HG02571 (cell line): ENCODE results near the gene SMURF2.
"Not testable (repeated sequence)": the region's sequence is repeated elsewhere in the genome, so short reads cannot be mapped to it uniquely, and the experiment has no call there.

Source experiments
- ATAC-seq: cut with Tn5 transposase; IDR thresholded peaks from one replicate; pipeline ENCODE4 v1.9.1; 2021; ENCODE audit warnings: mild to moderate bottlenecking, moderate library complexity; ENCODE audit not compliant: unreplicated experiment

Gene SMURF2

GRCh38 chr17:64667807-64668721, 6.0 kb upstream of the SMURF2 start:
- ATAC-seq: not testable (repeated sequence)

DNA sequence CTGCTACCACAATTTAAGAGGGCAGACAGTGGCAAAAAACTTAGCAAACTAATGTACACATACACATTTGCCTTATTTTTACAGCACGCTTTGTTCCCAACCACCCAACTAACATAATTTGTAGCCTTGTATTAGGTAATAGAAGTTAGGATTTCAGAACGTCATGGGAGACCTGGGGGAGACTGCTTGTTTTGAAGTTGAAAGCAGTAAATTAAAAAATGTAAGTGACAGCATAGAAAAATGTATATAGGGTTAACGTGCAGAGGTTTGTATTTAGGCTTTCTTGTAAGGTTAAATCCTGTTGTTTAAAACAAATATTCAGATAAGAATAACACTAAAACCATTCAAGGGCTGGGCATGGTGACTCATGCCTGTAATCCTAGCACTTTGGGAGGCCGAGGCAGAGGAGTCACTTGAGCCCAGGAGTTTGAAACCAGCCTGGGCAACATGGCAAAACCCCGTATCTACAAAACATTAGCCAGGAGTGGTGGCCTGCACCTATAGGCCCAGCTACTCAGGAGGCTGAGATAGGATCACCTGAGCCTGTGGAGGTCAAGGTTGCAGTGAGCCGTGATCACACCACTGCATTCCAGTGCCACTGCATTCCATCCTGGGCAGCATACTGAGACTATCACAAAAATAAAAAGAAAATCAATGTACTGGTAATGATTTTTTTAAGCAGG, 2.3 kb upstream of the SMURF2 start:
- ATAC-seq: not testable (repeated sequence)

GRCh38 chr17:64663836-64664235, 1.7 kb upstream of the SMURF2 start:
- not testable (repeated sequence) for ATAC-seq

- ATAC-seq: no peak
These were observed 764 bp upstream of the SMURF2 start for GRCh38 chr17:64662774-64663367.

DNA sequence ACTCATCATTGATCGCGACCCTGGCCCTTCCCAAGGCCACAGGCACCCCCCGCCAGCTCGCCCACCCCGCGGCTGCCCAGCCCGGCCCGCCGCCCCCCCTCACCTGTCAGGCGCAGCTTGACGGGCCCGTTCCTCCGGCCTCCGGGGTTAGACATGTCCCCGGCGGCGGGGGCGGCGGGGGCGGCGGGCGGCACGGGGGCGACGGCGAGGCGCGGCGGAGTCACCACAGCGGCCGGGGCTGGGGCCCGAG, 456 bp downstream of the SMURF2 start:
- peak; percentile 29 for ATAC-seq

GRCh38 chr17:64660978-64661725, 955 bp downstream of the SMURF2 start:
- ATAC-seq: not testable (repeated sequence)

- ATAC-seq: not testable (repeated sequence)
These were observed 1.7 kb downstream of the SMURF2 start for GRCh38 chr17:64660195-64660977.

- no peak for ATAC-seq
These were observed 3.2 kb downstream of the SMURF2 start for GRCh38 chr17:64658931-64659330.

DNA sequence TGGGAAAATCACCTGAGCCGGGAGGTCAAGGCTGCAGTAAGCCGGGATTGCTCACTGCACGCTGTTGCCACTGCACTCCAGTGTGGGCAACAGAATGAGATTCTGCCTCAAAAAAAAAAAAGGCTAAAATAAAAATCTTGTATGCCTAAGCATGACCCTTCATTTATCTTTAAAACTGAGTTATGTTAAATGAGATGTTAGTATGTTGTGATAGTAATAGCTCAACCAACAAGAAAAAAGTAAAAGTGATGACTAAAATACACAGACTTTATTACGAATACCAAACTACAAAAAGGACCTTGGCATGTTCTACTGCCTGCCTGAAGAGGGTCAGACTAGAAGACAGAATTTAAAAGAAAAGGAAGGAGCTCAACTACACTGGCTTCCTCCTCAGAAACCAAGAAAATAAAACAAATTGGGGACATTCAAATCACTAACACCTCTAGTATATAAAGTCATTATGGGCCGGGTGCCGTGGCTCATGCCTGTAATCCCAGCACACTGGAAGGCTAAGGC, 4.4 kb downstream of the SMURF2 start:
- no peak for ATAC-seq

GRCh38 chr17:64655704-64656103, 6.4 kb downstream of the SMURF2 start:
- ATAC-seq: no peak

DNA sequence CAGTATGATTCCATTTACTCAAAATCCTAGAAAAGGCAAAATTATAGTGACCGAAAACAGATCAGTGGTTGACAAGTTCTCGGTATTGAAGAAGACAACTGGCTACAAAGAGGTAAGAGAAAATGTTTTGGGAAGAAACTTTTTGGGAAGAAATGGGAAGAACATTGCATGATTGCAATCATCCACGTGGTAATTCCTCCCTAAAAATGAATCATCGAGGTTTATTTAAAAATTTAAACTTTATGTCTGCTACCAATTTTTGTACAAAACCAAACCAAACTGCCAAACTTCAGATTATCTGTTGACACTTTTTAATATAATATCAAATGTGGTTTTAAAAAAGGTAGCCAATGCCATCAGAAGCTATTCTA, 8.1 kb downstream of the SMURF2 start:
- ATAC-seq: no peak

- no peak for ATAC-seq
These were observed 8.7 kb downstream of the SMURF2 start for GRCh38 chr17:64653325-64653984.

DNA sequence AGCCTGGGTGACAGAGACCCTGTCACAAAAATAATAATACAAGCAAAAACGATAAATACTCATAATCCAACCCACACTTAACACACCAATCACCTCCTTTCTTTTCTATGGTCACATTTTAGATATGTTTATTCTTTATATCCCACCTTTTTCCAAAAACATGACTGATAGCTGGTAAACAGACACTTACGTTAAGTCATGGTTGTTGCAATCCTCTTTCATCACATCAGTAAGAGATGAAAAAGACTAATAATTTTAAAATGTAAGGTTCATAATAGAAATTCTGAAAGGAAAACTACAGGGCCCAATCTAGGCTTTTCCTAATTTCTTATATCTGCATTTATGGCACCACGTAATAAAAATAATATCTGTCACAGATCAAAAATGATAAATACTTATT, 10.2 kb downstream of the SMURF2 start:
- no peak for ATAC-seq

DNA sequence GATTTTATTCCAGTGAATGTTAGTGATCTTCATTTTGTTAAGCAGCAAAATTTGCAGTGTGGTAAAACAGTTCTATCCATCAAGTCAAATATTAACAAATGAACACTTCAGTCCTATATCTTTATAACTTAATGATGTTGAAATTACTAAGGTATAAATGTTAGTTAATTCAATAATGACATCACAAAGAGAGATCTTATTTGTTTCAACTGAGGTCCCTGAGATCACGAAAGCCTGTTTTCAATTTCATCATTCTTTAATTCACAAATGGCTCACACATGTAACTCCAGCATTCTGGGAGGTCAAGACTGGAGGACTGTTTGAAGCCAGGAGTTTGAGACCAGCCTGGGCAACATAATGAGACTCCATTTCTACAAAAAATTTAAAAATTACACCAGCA, 13.9 kb downstream of the SMURF2 start:
- no peak for ATAC-seq

DNA sequence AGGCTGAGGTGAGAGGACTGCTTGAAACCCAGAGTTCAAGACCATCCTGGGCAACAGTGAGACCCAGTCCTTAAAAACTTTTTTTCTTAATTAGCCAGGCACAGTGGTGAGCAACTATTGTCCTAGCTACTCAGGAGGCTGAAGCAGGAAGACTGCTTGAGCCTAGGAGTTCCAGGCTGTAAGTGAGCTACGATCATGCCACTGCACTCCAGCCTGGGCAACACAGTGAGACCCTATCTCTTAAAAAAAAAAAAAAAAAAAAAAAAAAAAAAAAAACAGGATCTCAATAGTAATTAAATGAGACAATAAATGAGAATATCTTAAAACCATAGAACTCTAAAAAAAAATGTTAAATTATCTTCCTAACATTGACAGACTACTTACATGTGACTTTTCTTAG, 14.3 kb downstream of the SMURF2 start:
- no peak for ATAC-seq

GRCh38 chr17:64639516-64639915, 22.6 kb downstream of the SMURF2 start:
- no peak for ATAC-seq

DNA sequence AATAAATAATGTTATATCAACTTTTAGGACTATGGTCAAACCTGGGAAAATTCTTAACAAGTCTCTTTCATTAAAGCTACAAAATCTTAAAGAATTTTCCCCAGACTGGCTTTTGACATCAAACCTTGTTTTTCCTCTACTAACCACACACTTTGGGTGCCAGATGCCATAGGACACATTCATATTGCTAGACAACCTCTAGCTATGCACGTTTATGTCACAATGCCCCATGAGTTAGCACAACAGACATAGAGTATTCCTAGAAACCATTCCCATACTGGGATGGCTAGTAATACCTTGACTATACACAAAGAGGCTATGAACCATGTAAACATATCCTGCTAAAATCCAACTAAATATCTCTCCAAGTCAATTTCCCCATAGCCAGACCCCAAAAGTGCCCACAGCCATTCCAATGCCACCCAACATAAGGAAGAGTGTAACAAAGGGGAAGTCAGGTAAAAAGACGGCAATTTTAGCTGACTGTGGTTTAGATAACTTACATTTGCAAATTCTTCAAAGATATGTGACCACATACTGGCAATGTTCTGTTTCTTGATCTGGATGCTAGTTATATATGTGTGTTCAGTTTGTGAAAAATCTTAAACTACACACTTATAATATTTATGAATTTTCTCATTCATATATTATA, 23.4 kb downstream of the SMURF2 start:
- no peak for ATAC-seq

DNA sequence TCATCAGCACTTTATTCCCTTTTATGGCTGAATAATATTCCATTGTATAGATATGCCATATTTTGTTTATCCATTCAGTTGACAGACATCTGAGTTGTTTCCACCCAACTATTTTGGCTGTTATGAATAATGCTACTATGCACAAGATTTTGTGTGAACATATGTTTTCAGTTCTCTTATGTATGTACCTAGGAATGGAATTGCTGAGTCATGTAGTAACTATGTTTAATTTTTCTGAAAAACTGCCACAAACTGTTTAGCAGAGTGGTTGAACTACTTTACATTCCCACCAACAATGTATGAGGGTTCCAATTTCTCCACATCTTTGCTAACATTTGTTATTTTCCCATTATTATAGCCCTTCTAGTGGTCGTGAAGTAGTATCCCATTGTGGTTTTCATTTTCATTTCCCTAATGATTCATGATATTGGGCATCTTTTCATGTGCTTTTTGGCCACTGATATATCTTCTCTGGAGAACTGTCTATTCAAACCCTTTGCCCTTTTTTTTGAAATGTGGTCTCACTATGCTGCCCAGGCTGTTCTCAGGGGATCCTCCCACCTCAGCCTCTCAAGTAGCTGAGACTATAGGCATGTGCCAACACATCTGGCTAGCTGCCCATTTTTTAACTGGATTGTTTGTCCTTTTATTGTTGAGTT, 26.3 kb downstream of the SMURF2 start:
- peak; percentile 74 for ATAC-seq

DNA sequence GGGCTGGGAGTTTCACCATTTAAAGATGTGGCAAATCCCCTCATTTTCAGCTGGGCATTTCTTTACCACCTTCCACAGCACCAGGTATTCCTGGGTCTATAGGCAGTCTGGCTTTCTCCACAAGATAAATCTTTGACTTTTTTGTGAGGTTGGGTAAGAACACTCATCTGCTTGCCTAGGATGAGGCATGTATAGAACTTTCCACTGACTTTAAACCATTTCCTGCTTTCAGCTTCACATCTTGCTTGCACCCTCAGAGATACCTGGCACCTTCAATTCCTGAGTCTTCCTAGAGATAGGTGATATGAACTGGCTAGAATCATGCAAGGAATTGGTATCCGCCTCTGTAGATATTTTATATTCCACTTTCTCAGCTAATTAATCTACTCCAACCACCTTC, 27.9 kb downstream of the SMURF2 start:
- no peak for ATAC-seq
